Transverse colon (tissue), 4 donors: ENCODE results near the gene GNA15. TPM values are rescaled to one million over a fixed set of nuclear protein-coding genes. Genes with fewer than 3 reads are reported as not detected.
"Not testable (repeated sequence)": the region's sequence is repeated elsewhere in the genome, so short reads cannot be mapped to it uniquely, and the experiment has no call there.

Source experiments
- DNase-seq: peaks from one replicate; pipeline ENCODE4 v3.0.0-alpha.2; 2019
- H3K27ac ChIP-seq, 4 donors: fragments of 200-600 bp; sonication (generic); 2 replicates each; pipeline ENCODE4 v1.5.1; 2016 to 2018; ENCODE audit warnings: inconsistent platforms in 4 of 4
- H3K27me3 ChIP-seq: fragments of 200-600 bp; sonication (generic); 2 replicates; pipeline ENCODE4 v1.5.1; 2017; ENCODE audit warnings: inconsistent platforms
- H3K36me3 ChIP-seq, 4 donors: fragments of 200-600 bp; sonication (generic); 2 replicates each; pipeline ENCODE4 v1.5.1; 2017 to 2019; ENCODE audit warnings: inconsistent platforms in 4 of 4
- H3K4me1 ChIP-seq, 4 donors: fragments of 200-600 bp; sonication (generic); 2 replicates each; pipeline ENCODE4 v1.5.1; 2017 to 2020; ENCODE audit warnings: inconsistent platforms in 4 of 4
- H3K4me3 ChIP-seq, 4 donors: fragments of 200-600 bp; sonication (generic); 1 replicate in 1 of 4; 2 replicates in 3 of 4; pipeline versions ENCODE4 v1.5.1 to v1.6.1; 2017 to 2019; ENCODE audit warnings: inconsistent platforms in 4 of 4
- H3K9me3 ChIP-seq, 2 donors: fragments of 200-600 bp; sonication (generic); 2 replicates each; pipeline ENCODE4 v1.5.1; 2017 to 2019; ENCODE audit warnings: inconsistent platforms in 2 of 2
- EP300 ChIP-seq: sonication (generic); formaldehyde crosslinking; IDR thresholded peaks from one replicate; pipeline ENCODE4 v1.6.1; 2017; ENCODE audit warnings: antibody characterized with exemption, low read depth
- POLR2A ChIP-seq: fragments of 450-650 bp; IDR thresholded peaks from one replicate; pipeline ENCODE4 v1.6.1; 2016; ENCODE audit warnings: antibody characterized with exemption, mild to moderate bottlenecking, moderate library complexity
- POLR2AphosphoS5 ChIP-seq, 3 donors: sonication (generic); formaldehyde crosslinking; IDR thresholded peaks; one replicate each; pipeline ENCODE4 v1.6.1; 2016; ENCODE audit warnings: antibody characterized with exemption in 3 of 3
- WGBS, 2 donors: methylation state at CpG; one replicate each; pipeline ENCODE4 v1.1.5; 2018; ENCODE audit warnings: low coverage in 1 of 2; 5-methylcytosine and 5-hydroxymethylcytosine counted together
- in situ Hi-C, 4 donors: fragments of 200-750 bp; cut with MboI; loops; one replicate each; pipeline versions ENCODE4 v1.15.0 to v1.15.1; 2017; ENCODE audit warnings: low sequenced_read_pairs in 3 of 4, low pct_ligation_motif_present in 1 of 4, low pct_unique_long_range_greater_than_20kb in 1 of 4
- intact Hi-C: fragments of 100-400 bp; cut with DNase I; formaldehyde crosslinking; loops from one replicate; pipeline ENCODE4 v1.15.1; 2023; ENCODE audit warnings: low total_unique reads
- total RNA-seq, 4 donors: library from RNA; depleted of rRNA; stranded (reverse); fragments of >200 nt; gene quantifications; one replicate each; pipeline ENCODE4 v1.1.0, GENCODE V29; 2016
- TF ChIP-seq, protein P1 (sequence below), 5 experiments: fragments of 200-600 bp in 3 of 5; fragments of 450-650 bp in 2 of 5; sonication (generic) in 3 of 5; IDR thresholded peaks; 1 replicate in 2 of 5; 2 replicates in 3 of 5; pipeline ENCODE4 v1.5.1; 2016 to 2017; ENCODE audit warnings: antibody characterized with exemption in 5 of 5, inconsistent platforms in 3 of 5, mild to moderate bottlenecking in 2 of 5, moderate library complexity in 1 of 5

GNA15 gene
- total RNA-seq, 4 donors from 2014 or later = 1.9 to 2.2 TPM; not detected in 2

DNA sequence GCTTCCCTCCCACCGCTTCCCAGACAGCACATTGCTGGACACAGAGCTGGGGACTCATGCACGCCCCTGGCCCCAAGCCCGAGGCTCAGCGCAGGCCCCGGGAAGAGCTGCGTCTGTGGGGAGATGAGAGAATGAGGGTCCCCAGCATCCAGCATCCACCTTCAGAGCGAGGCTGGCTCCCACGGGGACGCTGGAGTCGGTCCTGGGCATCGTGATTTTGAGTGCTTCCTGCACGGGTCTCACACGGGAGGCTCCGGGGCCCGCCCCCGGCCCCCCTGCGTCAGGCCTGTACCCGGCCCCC lies 54.6 kb downstream of the GNA15 start:
- intact Hi-C loops = no loop called here
- Histone ChIP-seq H3K36me3 (no peaks in the 10 kb centered on the region), H3K9me3 (no peaks in the 10 kb centered on the region), H3K27ac (no peak overlapping the region), H3K4me3 (no peak overlapping the region), H3K27me3 (no peaks in the 10 kb centered on the region), H3K4me1 (peaks cover 24 to 41% (median 38%) of the 10 kb centered on the region in 4 donors)
- in situ Hi-C loops = no loop called here
- TF ChIP-seq, protein P1, sequence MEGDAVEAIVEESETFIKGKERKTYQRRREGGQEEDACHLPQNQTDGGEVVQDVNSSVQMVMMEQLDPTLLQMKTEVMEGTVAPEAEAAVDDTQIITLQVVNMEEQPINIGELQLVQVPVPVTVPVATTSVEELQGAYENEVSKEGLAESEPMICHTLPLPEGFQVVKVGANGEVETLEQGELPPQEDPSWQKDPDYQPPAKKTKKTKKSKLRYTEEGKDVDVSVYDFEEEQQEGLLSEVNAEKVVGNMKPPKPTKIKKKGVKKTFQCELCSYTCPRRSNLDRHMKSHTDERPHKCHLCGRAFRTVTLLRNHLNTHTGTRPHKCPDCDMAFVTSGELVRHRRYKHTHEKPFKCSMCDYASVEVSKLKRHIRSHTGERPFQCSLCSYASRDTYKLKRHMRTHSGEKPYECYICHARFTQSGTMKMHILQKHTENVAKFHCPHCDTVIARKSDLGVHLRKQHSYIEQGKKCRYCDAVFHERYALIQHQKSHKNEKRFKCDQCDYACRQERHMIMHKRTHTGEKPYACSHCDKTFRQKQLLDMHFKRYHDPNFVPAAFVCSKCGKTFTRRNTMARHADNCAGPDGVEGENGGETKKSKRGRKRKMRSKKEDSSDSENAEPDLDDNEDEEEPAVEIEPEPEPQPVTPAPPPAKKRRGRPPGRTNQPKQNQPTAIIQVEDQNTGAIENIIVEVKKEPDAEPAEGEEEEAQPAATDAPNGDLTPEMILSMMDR (IDR thresholded peaks at IDR 0.05) = no peak
- no peak for TF ChIP-seq POLR2AphosphoS5 (IDR thresholded peaks at IDR 0.05)
- no peak for DNase-seq
- WGBS, 2 donors = 91% methylated on average over 18 of the region's 18 CpGs; no CpG with 5 or more reads in 1 of the 2 donors

DNA sequence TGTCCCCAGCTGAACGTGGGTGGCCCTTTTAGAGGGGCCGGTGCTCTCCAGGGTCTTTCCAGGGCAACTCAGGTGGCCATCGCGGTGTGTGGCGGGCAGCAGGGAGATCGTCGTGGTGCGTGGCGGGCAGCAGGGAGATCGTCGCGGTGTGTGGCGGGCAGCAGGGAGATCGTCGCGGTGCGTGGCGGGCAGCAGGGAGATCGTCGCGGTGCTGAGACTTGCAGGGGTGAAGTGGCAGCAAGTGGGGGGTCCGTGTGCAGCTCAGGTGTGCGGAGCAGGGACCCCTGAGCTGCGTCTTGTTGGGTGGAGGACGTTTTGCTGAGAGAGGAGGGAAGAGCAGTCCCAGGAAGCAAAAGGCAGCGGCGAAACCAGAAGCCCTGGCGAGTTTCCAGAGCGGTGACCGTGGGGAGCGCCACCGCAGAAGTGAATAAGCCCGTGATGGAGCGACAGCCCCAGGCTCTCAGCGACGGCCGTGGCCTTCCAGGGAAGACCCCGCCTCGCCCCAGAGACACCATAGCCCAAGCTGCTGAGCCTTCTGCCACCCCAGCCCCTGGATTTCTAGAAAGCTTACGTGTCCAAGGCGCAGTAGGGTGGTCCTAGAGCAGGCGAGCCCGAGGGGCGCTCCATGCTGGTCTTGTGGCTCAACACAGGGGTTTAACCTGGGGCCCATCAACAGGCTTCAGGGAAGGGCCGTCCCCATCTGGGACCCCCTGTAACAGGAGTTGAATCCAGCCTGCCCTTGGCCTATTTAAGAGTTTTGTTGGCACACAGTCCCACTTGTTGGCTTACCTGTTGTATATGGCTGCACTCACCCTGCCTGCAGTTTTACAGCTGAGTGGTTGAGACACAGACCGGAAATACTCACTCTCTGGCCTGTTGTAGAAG lies 55.3 kb downstream of the GNA15 start:
- no peaks in the 10 kb centered on the region for H3K36me3 ChIP-seq
- WGBS, 2 donors = 79 to 92% methylated on average over 12 to 46 of the region's 46 CpGs
- in situ Hi-C loops = no loop called here

GRCh38 chr19:3191806-3192104 lies 55.9 kb downstream of the GNA15 start:
- H3K9me3 ChIP-seq, in situ Hi-C loops, H3K27me3 ChIP-seq, H3K27ac ChIP-seq, H3K4me3 ChIP-seq, intact Hi-C loops, H3K36me3 ChIP-seq, DNase-seq: not testable (repeated sequence)
- WGBS, 2 donors = 90% methylated on average over 12 of the region's 12 CpGs; no CpG with 5 or more reads in 1 of the 2 donors
- H3K4me1 ChIP-seq = peaks cover 19 to 34% (median 33%) of the 10 kb centered on the region in 4 donors

More for the DNA sequence above, 55.3 kb downstream of the GNA15 start:
- no peak for DNase-seq
- Histone ChIP-seq H3K27ac (no peak overlapping the region), H3K9me3 (no peaks in the 10 kb centered on the region), H3K4me3 (no peak overlapping the region), H3K4me1 (peaks cover 24 to 39% (median 38%) of the 10 kb centered on the region in 4 donors), H3K27me3 (no peaks in the 10 kb centered on the region)
- TF ChIP-seq EP300 (no peak), POLR2A (no peak), POLR2AphosphoS5 (IDR thresholded peaks at IDR 0.05) (no peak)
- TF ChIP-seq, protein P1 (IDR thresholded peaks at IDR 0.05) = no peak
- intact Hi-C loops = no loop called here

DNA sequence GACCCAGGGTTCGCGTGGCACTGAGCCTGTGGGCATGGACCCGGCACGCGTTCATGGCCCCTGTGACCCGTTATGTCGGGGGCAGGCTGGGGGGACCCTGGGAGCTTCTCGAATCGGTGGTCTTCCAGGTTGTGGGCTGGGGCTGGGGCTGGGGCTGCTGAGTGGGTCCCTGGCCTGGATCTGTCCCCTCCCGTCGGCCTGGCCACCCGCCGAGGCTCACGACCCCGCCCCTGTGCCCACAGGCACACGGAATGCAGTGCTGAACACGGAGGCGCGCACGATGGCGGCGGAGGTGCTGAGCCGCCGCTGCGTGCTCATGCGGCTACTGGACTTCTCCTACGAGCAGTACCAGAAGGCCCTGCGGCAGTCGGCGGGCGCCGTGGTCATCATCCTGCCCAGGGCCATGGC lies 56.4 kb downstream of the GNA15 start:
- intact Hi-C loops = no loop called here
- Histone ChIP-seq H3K9me3 (no peaks in the 10 kb centered on the region), H3K4me3 (no peak overlapping the region), H3K27me3 (no peaks in the 10 kb centered on the region), H3K36me3 (peaks cover 0 to 5% (median 0%) of the 10 kb centered on the region in 4 donors), H3K27ac (no peak overlapping the region), H3K4me1 (peaks cover 15 to 29% (median 29%) of the 10 kb centered on the region in 4 donors)
- WGBS, 2 donors = 96% methylated on average over 27 of the region's 32 CpGs; no CpG with 5 or more reads in 1 of the 2 donors
- in situ Hi-C loops = no loop called here
- TF ChIP-seq, protein P1 (IDR thresholded peaks at IDR 0.05) = no peak
- no peak for TF ChIP-seq POLR2A
- no peak for DNase-seq

- in situ Hi-C loops = no loop called here
- no peak overlapping the region for H3K27ac ChIP-seq
- peaks cover 0 to 5% (median 0%) of the 10 kb centered on the region in 4 donors for H3K36me3 ChIP-seq
- intact Hi-C loops = no loop called here
- no peaks in the 10 kb centered on the region for H3K9me3 ChIP-seq
- TF ChIP-seq, protein P1 (IDR thresholded peaks at IDR 0.05) = no peak
- TF ChIP-seq POLR2A (no peak), POLR2AphosphoS5 (IDR thresholded peaks at IDR 0.05) (no peak), EP300 (no peak)
- H3K27me3 ChIP-seq = no peaks in the 10 kb centered on the region
- peaks cover 10 to 25% (median 24%) of the 10 kb centered on the region in 4 donors for H3K4me1 ChIP-seq
- 95% methylated on average over 14 of the region's 14 CpGs; no CpG with 5 or more reads in 1 of the 2 donors for WGBS, 2 donors
- H3K4me3 ChIP-seq = no peak overlapping the region
- no peak for DNase-seq
These were observed 56.9 kb downstream of the GNA15 start for GRCh38 chr19:3192684-3193083.
